ENCODE measurements around the gene PHF23. TPM values are rescaled to one million over a fixed set of nuclear protein-coding genes. Genes with fewer than 3 reads are reported as not detected.

PHF23 gene
- total and polyA plus RNA-seq, 2 of the 4 experiments (the other 2 are of a cell fraction): 44.8 to 58.5 TPM

GRCh38 chr17:7226721-7227710 lies 12.2 kb downstream of the PHF23 start:
- H2AK9ac ChIP-seq (replicated peaks; ENCODE audit: low read depth, low read length, poor library complexity): no peak overlapping the region
- no peak overlapping the region for H2BK20ac ChIP-seq (ENCODE audit: low read depth, low read length)
- no peak overlapping the region for H3K23ac ChIP-seq (ENCODE audit: low read depth, low read length)
- H3K79me1 ChIP-seq (ENCODE audit: low read depth in 1 of 2, low read length in 2 of 2): peaks cover 2 to 76% of the 10 kb centered on the region in 2 experiments
- H3K4me2 ChIP-seq (ENCODE audit: low read depth, low read length): no peak overlapping the region
- no peaks in the 10 kb centered on the region for H3K27me3 ChIP-seq (ENCODE audit: control insufficient read depth, insufficient read depth, low read length)
- H2BK5ac ChIP-seq (ENCODE audit: low read depth, low read length, poor library complexity, severe bottlenecking): no peak overlapping the region
- no peak for TF ChIP-seq RCOR1 (IDR thresholded peaks at IDR 0.05; ENCODE audit: insufficient replicate concordance, low read length)
- TF ChIP-seq USF2 (IDR thresholded peaks at IDR 0.05; ENCODE audit: low read depth, low read length): no peak
- no peak for TF ChIP-seq NFE2L2 (IDR thresholded peaks at IDR 0.05; ENCODE audit: low read depth, low read length)
- TF ChIP-seq ELK1 (IDR thresholded peaks at IDR 0.05; ENCODE audit: borderline replicate concordance, low read depth, low read length): no peak
- no peak for TF ChIP-seq MXI1 (IDR thresholded peaks at IDR 0.05; ENCODE audit: borderline replicate concordance, low read depth, low read length)
- no peak for TF ChIP-seq MAZ (IDR thresholded peaks at IDR 0.05; ENCODE audit: borderline replicate concordance, low read depth, low read length)
- TF ChIP-seq BHLHE40 (IDR thresholded peaks at IDR 0.05; ENCODE audit: low read depth, low read length): no peak
- no peak for TF ChIP-seq FOS (IDR thresholded peaks at IDR 0.05; ENCODE audit: low read depth, low read length)
- no peak for TF ChIP-seq RAD21 (IDR thresholded peaks at IDR 0.05; ENCODE audit: low read length)
- TF ChIP-seq CEBPB (IDR thresholded peaks at IDR 0.05; ENCODE audit: low read depth, low read length): no peak
- no peak for TF ChIP-seq CHD1 (IDR thresholded peaks at IDR 0.05; ENCODE audit: low read depth, low read length)
- no peak for TF ChIP-seq SMC3 (IDR thresholded peaks at IDR 0.05; ENCODE audit: low read depth, low read length)
- TF ChIP-seq CTCF (conservative IDR thresholded peaks at IDR 0.05; ENCODE audit: low read depth, low read length): no peak
- TF ChIP-seq MAFK (IDR thresholded peaks at IDR 0.05; ENCODE audit: low read depth, low read length): no peak
- dilution Hi-C loops (cut with HindIII; ENCODE audit: low sequenced_read_pairs, unreplicated experiment): no loop called here
- 97% methylated on average over 15 of the region's 31 CpGs; no CpG with 5 or more reads in 1 of the 2 experiments for WGBS, 2 experiments (ENCODE audit: extremely low coverage in 2 of 2, insufficient read length in 1 of 2)
- no peak overlapping the region for H4K5ac ChIP-seq (ENCODE audit: low read depth, low read length)
- H4K8ac ChIP-seq (ENCODE audit: low read depth in 2 of 2, low read length in 2 of 2): no peak overlapping the region
- no peak overlapping the region for H3K14ac ChIP-seq (replicated peaks; ENCODE audit: low read depth, low read length)
- BruUV-seq (replicated peaks): no TSS peak
- no peaks in the 10 kb centered on the region for H3K4me1 ChIP-seq (ENCODE audit: control insufficient read depth, insufficient read depth, low read length)
- peaks cover 79% of the 10 kb centered on the region for H3K36me3 ChIP-seq (ENCODE audit: control insufficient read depth, insufficient read depth, low read length)
- no peak overlapping the region for H3K9ac ChIP-seq (ENCODE audit: low read depth, low read length)
- H4K91ac ChIP-seq (ENCODE audit: insufficient read depth, low read depth, low read length): no peak overlapping the region
- CTCF ChIA-PET: no interaction called here
- POLR2A ChIA-PET (ENCODE audit: unreplicated experiment): no interaction called here
- in situ Hi-C loops (cut with MboI; ENCODE audit: low sequenced_read_pairs): loop anchor here (25.0 kb wide), 1 partner anchor 935 kb away; the partner anchor contains the start of genes PER1 and VAMP2
- no peak overlapping the region for H2AFZ ChIP-seq (replicated peaks; ENCODE audit: low read length, poor library complexity)
- no peak overlapping the region for H3K4me3 ChIP-seq (ENCODE audit: insufficient read depth, low read depth, low read length)
- peaks cover 29% of the 10 kb centered on the region for H4K20me1 ChIP-seq (ENCODE audit: insufficient read depth, low read length)
- no peak overlapping the region for H3K27ac ChIP-seq (ENCODE audit: insufficient read depth, low read length)
- no peak overlapping the region for H3K56ac ChIP-seq (ENCODE audit: extremely low read depth, insufficient read depth, low read length)
- H2AK5ac ChIP-seq (ENCODE audit: low read depth, low read length): no peak overlapping the region
- intact Hi-C loops (cut with micrococcal nuclease): no loop called here
- no peaks in the 10 kb centered on the region for H3K9me3 ChIP-seq (ENCODE audit: control insufficient read depth, insufficient read depth, low read length)
- peaks cover 3% of the 10 kb centered on the region; the same call in 1 of the 2 replicates for H3K9me1 ChIP-seq (ENCODE audit: insufficient read depth, low read length)
- ATAC-seq (ENCODE audit: low read depth) (no peak), DNase-seq (no peak)
- H3K18ac ChIP-seq (ENCODE audit: low read depth, low read length): no peak overlapping the region
- H2BK120ac ChIP-seq (ENCODE audit: low read depth, low read length): no peak overlapping the region
- H2BK15ac ChIP-seq (ENCODE audit: low read depth, low read length): no peak overlapping the region
- no peak overlapping the region for H3K4ac ChIP-seq (ENCODE audit: low read depth, low read length)

Data from IMR-90 (cell line).